Measurements from ENCODE around the gene CA11.
"Not testable (repeated sequence)": the region's sequence is repeated elsewhere in the genome, so short reads cannot be mapped to it uniquely, and the experiment has no call there.

Gene CA11

GRCh38 chr19:48639483-48640375, 6.3 kb downstream of the CA11 start:
- DNase-seq = no peak

GRCh38 chr19:48638831-48639381, 7.1 kb downstream of the CA11 start:
- no peak for DNase-seq

- DNase-seq = peak; percentile 62
Observed at GRCh38 chr19:48637948-48638830, 7.8 kb downstream of the CA11 start.

GRCh38 chr19:48637449-48637947, 8.5 kb downstream of the CA11 start:
- DNase-seq = peak; percentile 97

GRCh38 chr19:48636859-48637448, 9.0 kb downstream of the CA11 start, which contains the start of gene DBP:
TSS of gene DBP (minus strand) at chr19:48637379. CDS start at chr19:48636994, 385 bp downstream.
- DNase-seq = no peak

GRCh38 chr19:48635966-48636858, 9.8 kb downstream of the CA11 start:
- no peak for DNase-seq

GRCh38 chr19:48635263-48635965, 10.6 kb downstream of the CA11 start:
- DNase-seq = no peak

GRCh38 chr19:48634424-48635262, 11.3 kb downstream of the CA11 start:
- DNase-seq = peak; percentile 95

- no peak for DNase-seq
Observed at GRCh38 chr19:48634036-48634342, 12.0 kb downstream of the CA11 start.

- DNase-seq = no peak
Observed at GRCh38 chr19:48633148-48634035, 12.6 kb downstream of the CA11 start.

GRCh38 chr19:48632692-48633147, 13.3 kb downstream of the CA11 start:
- no peak for DNase-seq

- not testable (repeated sequence) for DNase-seq
Observed at GRCh38 chr19:48632286-48632685, 13.7 kb downstream of the CA11 start.

GRCh38 chr19:48631225-48631624, 14.8 kb downstream of the CA11 start:
- no peak for DNase-seq

- no peak for DNase-seq
Observed at GRCh38 chr19:48630296-48631063, 15.5 kb downstream of the CA11 start.

- DNase-seq = no peak
Observed at GRCh38 chr19:48629599-48630295, 16.2 kb downstream of the CA11 start.

- DNase-seq = no peak
Observed at GRCh38 chr19:48629297-48629598, 16.7 kb downstream of the CA11 start.

GRCh38 chr19:48628486-48629296, 17.3 kb downstream of the CA11 start:
- no peak for DNase-seq
